GM21515 (cell line): ENCODE data around the gene PLPP4.

Source experiments
- ATAC-seq: cut with Tn5 transposase; IDR thresholded peaks from one replicate; pipeline ENCODE4 v1.9.1; 2021; ENCODE audit not compliant: unreplicated experiment

The PLPP4 gene

DNA sequence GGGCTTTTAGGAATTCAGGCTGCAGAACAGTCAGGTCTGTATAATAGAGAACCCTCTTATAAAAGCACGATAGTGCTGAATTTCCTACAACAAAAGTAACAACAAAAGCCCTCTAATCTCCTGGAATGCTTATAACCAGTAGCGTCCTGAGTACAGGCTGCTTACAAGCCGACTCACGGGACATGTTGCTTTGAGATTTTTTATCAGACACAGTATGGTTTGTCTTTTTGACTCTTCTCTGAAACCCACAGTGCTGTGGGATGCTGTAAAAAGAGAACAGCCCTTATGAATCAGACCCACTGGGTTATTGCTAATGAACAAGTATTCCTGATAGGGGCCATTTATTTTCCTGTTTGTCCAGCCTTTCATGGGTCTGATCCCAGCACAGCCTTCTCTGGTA, 59.4 kb downstream of the PLPP4 start:
- no peak for ATAC-seq

GRCh38 chr10:120517196-120517595, 60.2 kb downstream of the PLPP4 start:
- ATAC-seq = no peak

DNA sequence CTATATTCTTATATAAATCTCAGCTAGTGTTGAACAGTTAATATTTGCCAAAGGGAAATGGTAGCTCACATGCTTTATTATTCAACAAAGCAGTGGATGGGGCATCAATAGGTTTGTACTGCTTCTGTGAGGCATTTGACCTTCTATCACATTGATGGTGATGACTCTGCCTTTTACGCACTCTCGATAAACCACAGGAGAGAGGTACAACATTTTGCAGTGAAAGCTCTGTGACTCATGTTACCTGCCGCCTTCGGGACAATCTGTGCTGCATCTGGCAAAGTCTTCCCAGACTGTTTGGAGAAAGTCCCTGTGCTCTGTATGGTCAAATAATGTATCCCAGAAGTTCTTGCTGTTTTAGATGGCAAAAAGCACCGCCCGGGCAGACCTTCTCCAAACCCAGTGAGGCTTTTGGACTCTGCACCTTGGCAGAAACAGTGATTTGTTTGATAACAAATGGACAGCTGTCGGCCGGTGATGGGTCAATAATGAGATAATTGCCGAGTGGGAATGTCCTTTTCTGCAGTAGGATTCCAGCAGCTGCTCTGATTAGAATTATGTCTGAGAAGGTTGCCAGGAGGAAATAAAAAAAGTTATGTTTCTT, 61.0 kb downstream of the PLPP4 start:
- no peak for ATAC-seq

GRCh38 chr10:120521880-120522279, 64.9 kb downstream of the PLPP4 start:
- ATAC-seq = no peak

GRCh38 chr10:120527691-120528090, 70.7 kb downstream of the PLPP4 start:
- ATAC-seq = no peak

- ATAC-seq = no peak
Observed at GRCh38 chr10:120530699-120531098, 73.7 kb downstream of the PLPP4 start.

DNA sequence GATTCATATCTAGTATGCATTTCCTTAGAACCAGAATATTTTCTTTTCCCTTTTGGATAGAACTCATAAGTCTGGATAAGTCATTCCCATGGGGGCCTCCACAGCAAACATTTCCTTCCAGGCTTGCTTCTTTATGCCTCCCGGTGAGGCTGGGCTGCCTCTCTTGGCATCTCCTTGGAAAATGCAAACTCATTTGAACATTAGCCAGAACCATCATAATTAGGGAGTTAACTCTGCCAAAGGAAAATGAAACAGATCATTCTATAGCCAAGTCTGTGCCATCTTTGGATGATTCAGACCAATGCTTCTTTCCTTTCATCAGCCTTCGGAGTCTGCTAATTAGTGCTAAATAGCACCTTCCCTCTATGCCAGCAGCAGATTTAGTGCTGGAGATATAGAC, 81.1 kb downstream of the PLPP4 start:
- ATAC-seq = no peak

DNA sequence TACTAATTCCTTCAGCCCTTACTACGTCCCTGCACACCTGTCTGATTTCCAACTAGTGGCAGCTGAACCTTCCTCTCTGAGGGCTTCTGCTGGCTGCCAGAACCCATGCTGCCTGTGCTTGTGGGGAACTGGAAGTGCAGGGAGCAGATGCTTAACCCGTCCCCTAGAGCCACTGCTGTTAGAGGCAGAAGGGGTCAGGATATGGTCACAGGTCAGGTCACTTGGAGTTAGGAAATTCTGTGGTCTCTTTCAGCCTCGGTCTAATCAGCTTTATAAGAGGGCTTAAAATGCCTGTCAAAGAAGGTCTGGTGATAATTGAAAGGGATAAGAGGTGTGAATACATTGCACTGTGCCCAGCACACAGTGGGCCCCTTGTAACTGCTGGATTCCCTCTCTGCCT, 82.0 kb downstream of the PLPP4 start:
- no peak for ATAC-seq

DNA sequence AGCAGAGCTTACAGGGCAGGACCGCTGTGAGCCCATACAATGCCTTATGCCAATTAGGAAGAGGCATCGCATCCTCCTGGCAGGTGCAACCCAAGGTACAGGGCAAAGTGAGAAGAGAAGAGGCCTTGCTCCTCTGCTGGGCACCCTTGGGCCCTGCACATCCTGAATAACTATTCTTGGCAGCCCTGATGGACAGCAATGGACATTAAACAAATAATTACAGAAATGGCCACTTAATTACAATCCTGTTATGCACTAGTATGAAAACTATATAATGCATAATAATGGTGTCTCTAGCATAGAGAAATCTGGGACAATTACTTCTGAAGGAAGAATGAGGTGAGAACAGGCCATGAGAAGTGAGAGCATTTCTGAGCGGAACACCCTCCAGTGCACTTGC, 83.5 kb downstream of the PLPP4 start:
- no peak for ATAC-seq

- ATAC-seq = no peak
Observed at GRCh38 chr10:120541984-120542383, 85.0 kb downstream of the PLPP4 start.

DNA sequence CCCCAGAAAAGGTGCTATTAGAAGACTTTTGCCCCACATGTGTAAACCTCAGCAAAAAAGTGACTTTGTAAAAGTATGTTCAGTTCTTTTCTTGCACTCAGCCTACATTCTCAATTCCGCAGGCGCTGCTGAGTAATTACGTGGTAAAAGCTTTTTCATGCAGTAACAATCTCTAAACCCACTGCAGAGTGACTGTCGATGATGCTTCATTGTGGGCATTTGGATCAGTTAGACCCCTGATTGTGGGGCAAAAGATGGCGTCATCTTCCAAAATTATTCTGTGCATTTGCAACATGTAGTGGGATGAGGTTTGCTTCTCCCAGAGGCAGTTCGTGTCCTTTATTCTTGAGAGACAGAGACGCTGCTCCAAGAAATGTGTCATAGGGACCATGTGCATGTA, 85.6 kb downstream of the PLPP4 start:
- no peak for ATAC-seq

GRCh38 chr10:120543291-120543690, 86.3 kb downstream of the PLPP4 start:
- ATAC-seq = no peak

DNA sequence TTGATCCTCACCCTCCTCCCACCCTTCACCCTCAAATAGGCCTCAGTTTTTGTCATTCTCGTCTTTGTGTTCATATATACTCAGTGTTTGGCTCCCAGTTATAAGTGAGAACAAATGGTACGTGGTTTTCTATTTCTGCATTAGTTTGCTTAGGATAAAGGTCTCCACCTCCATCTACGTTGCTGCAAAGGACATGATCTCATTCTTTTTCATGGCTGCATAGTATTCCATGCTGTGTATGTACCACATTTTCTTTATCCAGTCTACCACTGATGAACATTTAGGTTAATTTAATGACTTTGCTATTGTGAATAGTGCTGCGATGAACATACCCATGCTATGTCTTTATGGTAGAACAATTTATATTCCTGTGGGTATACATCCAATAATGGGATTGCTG, 91.2 kb downstream of the PLPP4 start:
- ATAC-seq = no peak

DNA sequence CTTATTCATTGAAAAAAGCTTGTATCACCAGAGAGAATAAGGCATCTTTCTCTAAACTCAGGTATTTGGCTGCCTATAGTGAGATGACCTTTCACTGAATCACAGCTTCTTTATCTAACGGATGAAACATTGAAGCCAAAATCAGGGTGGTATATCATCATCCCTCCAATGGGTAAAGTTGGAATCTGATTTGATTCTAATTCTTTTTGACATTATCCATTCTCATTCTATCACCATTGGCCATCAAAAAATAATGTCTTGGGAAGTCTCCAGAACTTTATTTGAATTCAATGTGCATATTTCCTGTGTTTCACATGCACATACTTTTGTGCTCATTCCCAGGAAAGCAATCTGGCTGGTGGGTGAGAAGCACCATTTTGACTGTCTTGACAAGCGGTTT, 95.2 kb downstream of the PLPP4 start:
- ATAC-seq = no peak

DNA sequence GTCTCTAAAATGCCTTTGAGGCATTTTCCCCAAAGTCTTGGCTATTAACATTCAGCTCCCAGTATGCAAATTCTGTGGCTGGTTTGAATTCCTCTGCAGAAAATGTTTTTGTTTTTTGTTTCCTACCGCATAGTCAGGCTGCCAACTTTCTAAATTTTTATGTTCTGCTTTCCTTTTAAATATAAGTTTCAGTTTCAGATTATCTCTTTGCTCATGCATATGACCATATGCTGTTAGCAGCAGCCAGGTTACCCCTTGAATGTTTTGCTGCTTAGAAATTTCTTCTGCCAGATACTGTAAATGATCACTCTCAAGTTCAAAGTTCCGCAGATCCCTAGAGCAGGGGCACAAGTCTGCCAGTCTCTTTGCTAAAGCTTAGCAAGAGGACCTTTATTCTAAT, 96.9 kb downstream of the PLPP4 start:
- no peak for ATAC-seq

DNA sequence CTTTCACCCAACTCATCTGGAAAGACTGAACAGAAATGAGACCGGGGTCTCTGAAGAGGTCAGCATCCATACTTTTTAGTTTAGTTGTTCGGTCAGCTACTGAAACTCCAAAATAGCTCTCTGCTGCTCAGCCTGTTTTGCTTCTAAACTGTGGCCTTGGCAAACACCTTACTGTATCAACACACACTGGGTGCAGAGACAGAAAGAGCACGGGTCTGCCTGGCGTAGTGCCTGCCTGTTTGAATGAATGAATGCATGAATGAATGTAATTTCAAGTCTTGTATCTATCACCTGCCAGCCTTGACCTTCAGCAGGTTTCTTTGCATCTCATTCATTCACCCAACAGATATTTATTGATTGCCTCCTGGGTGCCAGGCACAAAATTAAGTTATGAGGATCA, 98.4 kb downstream of the PLPP4 start:
- no peak for ATAC-seq

- ATAC-seq = no peak
Observed at GRCh38 chr10:120555842-120556532, 99.0 kb downstream of the PLPP4 start.

GRCh38 chr10:120557311-120557710, 100.3 kb downstream of the PLPP4 start:
- ATAC-seq = no peak

- no peak for ATAC-seq
Observed at GRCh38 chr10:120559800-120560199, 102.8 kb downstream of the PLPP4 start.

DNA sequence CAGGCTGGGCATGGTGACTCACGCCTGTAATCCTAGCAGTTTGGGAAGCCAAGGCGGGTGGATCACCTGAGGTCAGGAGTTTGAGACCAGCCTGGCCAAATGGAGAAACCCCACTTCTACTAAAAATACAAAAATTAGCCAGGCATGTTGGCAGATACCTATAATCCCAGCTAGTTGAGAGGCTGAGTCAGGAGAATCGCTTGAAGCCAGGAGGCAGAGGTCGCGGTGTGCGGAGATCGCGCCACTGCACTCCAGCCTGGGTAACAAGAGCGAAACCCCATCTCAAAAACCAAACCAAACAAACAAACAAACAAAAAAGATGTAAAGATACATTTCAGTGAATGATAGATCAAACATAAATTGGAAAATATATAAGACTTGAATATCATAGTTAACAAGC, 105.9 kb downstream of the PLPP4 start:
- ATAC-seq = no peak

- ATAC-seq = no peak
Observed at GRCh38 chr10:120570418-120570817, 113.4 kb downstream of the PLPP4 start.

DNA sequence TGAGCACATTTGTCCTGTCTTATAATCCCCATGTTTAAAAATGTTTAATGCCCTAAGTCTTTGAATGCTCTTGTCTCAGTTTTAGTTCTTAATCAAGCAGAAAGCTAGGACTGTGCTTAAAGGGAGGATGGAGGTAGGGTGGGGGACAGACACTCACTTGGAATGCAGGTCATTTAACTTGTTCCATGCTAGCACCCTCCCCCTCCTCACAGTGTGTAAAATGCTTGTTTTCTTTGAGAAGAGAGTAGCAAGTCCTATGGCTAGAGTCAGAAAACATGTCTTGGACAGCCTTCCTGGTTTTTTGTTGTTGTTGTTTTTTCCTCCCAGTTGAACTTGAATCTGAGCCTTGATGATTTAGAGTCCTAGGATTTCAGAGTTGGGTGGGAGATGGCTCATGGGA, 114.2 kb downstream of the PLPP4 start:
- no peak for ATAC-seq

- ATAC-seq = no peak
Observed at GRCh38 chr10:120572307-120572706, 115.3 kb downstream of the PLPP4 start.
